Kidney epithelial cell (primary cell): Measurements from ENCODE around the gene CRYBB3. TPM values are rescaled to one million over a fixed set of nuclear protein-coding genes. Genes with fewer than 3 reads are reported as not detected.

Experiments used
- DNase-seq: peaks from one replicate; pipeline ENCODE4 v3.0.0-alpha.2; 2010; ENCODE audit warnings: low read depth
- H3K27me3 ChIP-seq: 2 replicates; pipeline ENCODE4 v1.6.0; 2011; ENCODE audit warnings: low read length; ENCODE audit not compliant: control insufficient read depth, insufficient read depth
- H3K36me3 ChIP-seq: 2 replicates; pipeline ENCODE4 v1.5.1; 2011; ENCODE audit warnings: low read length; ENCODE audit not compliant: control insufficient read depth, insufficient read depth
- H3K4me3 ChIP-seq: 2 replicates; pipeline ENCODE4 v1.5.1; 2011; ENCODE audit warnings: low read depth, mild to moderate bottlenecking, control low read depth, low read length
- total RNA-seq: library from RNA; depleted of rRNA; stranded (reverse); fragments of >200 nt; gene quantifications from 2 replicates; pipeline ENCODE4 v1.2.3, GENCODE V29; 2015
- TF ChIP-seq, protein P1 (sequence below): IDR thresholded peaks from 2 replicates; pipeline ENCODE4 v1.5.1; 2011; ENCODE audit warnings: mild to moderate bottlenecking, moderate library complexity, low read length, control low read depth, inconsistent platforms; ENCODE audit not compliant: insufficient read depth, poor library complexity, severe bottlenecking

CRYBB3 gene
- total RNA-seq, 1 donor from 2014 or later: not detected

GRCh38 chr22:25187469-25187868 is 12.2 kb upstream of the CRYBB3 start:
- H3K27me3 ChIP-seq: no peaks in the 10 kb centered on the region
- TF ChIP-seq, protein P1, sequence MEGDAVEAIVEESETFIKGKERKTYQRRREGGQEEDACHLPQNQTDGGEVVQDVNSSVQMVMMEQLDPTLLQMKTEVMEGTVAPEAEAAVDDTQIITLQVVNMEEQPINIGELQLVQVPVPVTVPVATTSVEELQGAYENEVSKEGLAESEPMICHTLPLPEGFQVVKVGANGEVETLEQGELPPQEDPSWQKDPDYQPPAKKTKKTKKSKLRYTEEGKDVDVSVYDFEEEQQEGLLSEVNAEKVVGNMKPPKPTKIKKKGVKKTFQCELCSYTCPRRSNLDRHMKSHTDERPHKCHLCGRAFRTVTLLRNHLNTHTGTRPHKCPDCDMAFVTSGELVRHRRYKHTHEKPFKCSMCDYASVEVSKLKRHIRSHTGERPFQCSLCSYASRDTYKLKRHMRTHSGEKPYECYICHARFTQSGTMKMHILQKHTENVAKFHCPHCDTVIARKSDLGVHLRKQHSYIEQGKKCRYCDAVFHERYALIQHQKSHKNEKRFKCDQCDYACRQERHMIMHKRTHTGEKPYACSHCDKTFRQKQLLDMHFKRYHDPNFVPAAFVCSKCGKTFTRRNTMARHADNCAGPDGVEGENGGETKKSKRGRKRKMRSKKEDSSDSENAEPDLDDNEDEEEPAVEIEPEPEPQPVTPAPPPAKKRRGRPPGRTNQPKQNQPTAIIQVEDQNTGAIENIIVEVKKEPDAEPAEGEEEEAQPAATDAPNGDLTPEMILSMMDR: no peak
- no peak for DNase-seq
- no peaks in the 10 kb centered on the region for H3K36me3 ChIP-seq
- no peak overlapping the region for H3K4me3 ChIP-seq

DNA sequence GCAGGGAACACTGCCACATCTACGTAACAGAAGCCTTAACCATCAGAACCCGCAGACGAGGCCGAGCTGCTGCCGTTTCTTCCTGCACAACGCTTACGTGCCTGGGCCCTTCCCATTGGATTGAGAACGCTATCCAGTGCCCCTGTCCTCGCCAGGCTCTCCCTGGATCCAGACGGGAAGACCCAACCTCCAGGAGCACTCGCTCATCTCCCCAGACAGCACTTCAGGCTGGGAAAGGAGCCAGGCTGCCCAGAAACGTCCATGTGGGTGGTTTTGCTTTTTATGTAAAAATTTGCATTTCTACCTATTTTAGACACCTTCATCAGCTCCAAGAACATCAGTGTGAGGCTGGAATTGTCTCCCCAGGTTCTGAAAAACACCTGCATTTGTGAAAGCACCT is 7.3 kb upstream of the CRYBB3 start:
- DNase-seq: no peak
- Histone ChIP-seq H3K4me3 (no peak overlapping the region), H3K36me3 (no peaks in the 10 kb centered on the region), H3K27me3 (no peaks in the 10 kb centered on the region)
- TF ChIP-seq, protein P1: no peak

DNA sequence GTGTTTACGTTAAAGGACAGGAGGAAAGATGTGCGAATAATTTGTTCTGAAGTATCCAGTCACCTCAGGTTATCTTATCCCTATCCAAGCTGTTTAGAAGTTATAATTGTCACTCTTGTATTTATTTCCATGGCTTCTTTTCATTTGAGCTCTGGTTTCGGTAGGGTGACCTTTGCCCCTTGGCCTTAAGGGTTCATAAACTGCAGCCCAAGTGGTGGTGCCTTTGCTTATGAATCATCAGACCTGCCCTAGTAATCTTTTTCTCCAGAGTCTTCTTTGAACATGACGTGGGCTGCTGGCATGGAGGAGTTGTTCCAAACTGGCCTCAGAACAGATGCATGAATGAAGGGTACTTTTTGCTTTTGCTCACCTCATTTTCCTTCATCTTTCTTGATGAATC is 6.5 kb upstream of the CRYBB3 start:
- Histone ChIP-seq H3K36me3 (no peaks in the 10 kb centered on the region), H3K27me3 (no peaks in the 10 kb centered on the region), H3K4me3 (no peak overlapping the region)
- no peak for DNase-seq
- TF ChIP-seq, protein P1: no peak

GRCh38 chr22:25193548-25193947 is 6.1 kb upstream of the CRYBB3 start:
- TF ChIP-seq, protein P1: no peak
- no peak for DNase-seq
- H3K4me3 ChIP-seq: no peak overlapping the region
- no peaks in the 10 kb centered on the region for H3K27me3 ChIP-seq
- H3K36me3 ChIP-seq: no peaks in the 10 kb centered on the region

- no peak for DNase-seq
- Histone ChIP-seq H3K27me3 (no peaks in the 10 kb centered on the region), H3K36me3 (no peaks in the 10 kb centered on the region), H3K4me3 (no peak overlapping the region)
- TF ChIP-seq, protein P1: no peak
Measured at GRCh38 chr22:25196326-25196725, 3.3 kb upstream of the CRYBB3 start.

DNA sequence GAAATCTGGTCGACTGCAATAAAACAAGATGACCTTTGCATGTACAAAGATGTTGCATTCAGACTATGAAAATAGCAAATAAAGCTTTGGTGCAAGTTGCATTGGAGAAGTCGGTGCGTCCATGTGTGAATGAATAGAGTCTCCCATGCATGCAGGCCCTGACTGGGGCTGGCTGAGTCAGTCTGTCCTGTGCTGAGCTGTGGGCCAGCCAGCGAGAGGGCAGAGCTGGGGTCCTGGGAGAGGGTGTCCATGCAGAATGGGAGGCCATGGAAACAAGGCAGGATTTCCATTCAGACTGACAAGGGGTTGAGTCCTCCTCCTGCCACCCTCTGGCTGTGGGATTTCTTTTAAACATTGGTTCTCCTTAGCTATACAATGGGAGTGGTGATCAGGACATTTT is 2.3 kb upstream of the CRYBB3 start:
- Histone ChIP-seq H3K4me3 (no peak overlapping the region), H3K36me3 (no peaks in the 10 kb centered on the region), H3K27me3 (no peaks in the 10 kb centered on the region)
- TF ChIP-seq, protein P1: no peak
- no peak for DNase-seq
